Activated B cell treated with CpG ODN at 0.5 μM for 24 hours (primary cell): Measurements from ENCODE around the gene APOL6. TPM values are rescaled to one million over a fixed set of nuclear protein-coding genes. Genes with fewer than 3 reads are reported as not detected.

Experiments
- ATAC-seq: fragments of 200-7000 bp; cut with Tn5 transposase; one replicate; pipeline ENCODE4 v1.10.0; 2021; ENCODE audit warnings: low read depth, mild to moderate bottlenecking, moderate library complexity
- CTCF ChIA-PET: fragments of 350-600 bp; sonication (Branson Sonifier 250); formaldehyde crosslinking; loops from one replicate; lab custom pipeline; 2021; ENCODE audit warnings: antibody characterized with exemption; lab: Charles Lee
- POLR2A ChIA-PET: fragments of 350-600 bp; sonication (Branson Sonifier 250); formaldehyde crosslinking; loops from one replicate; lab custom pipeline; 2021; ENCODE audit warnings: antibody characterized with exemption; lab: Charles Lee
- DNase-seq: peaks from one replicate; pipeline ENCODE4 v3.0.0; 2022
- H3K27ac Mint-ChIP-seq: one replicate; pipeline ENCODE4 v1.8.0; 2020; ENCODE audit warnings: mixed read lengths
- H3K27me3 Mint-ChIP-seq: one replicate; pipeline ENCODE4 v1.8.0; 2021; ENCODE audit warnings: mixed read lengths
- H3K36me3 Mint-ChIP-seq: one replicate; pipeline ENCODE4 v1.8.0; 2021; ENCODE audit warnings: low read depth, mixed read lengths
- H3K4me1 Mint-ChIP-seq: one replicate; pipeline ENCODE4 v1.8.0; 2021; ENCODE audit warnings: mixed read lengths
- H3K4me3 Mint-ChIP-seq: one replicate; pipeline ENCODE4 v1.8.0; 2020; ENCODE audit warnings: mild to moderate bottlenecking, mixed read lengths
- H3K9me3 Mint-ChIP-seq: one replicate; pipeline ENCODE4 v1.8.0; 2020; ENCODE audit warnings: mixed read lengths
- intact Hi-C: fragments of 100-400 bp; cut with micrococcal nuclease; formaldehyde crosslinking; loops from one replicate; pipeline ENCODE4 v1.15.1; 2024
- total RNA-seq: library from RNA; stranded (reverse); gene quantifications from 2 replicates; pipeline ENCODE4 v1.2.3, GENCODE V29; 2022
- TF ChIP-seq, protein P1 (sequence below): fragments of 200-600 bp; IDR thresholded peaks from one replicate; pipeline ENCODE4 v1.8.0; 2022; ENCODE audit warnings: antibody characterized with exemption, mild to moderate bottlenecking

Gene APOL6
- total RNA-seq, 1 donor from 2014 or later = 7.7 TPM

DNA sequence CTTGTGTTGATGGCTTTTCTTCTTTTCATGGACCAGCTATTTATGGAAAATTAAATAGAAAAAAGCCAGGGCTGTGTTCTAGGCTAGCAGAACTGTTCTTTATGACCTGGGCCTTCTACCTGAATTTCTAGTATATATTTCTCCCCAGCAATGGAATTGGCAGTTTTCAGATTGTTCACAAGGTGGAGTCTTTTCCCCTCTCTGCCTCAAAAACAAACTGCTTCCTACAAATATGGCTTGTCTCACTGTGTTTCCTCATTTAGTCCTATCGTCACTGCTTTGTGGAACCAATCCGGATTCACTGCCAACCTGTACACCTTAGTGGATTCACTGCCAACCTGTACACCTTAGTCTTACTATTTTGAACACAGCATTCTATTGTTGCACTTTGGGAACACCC is 64.4 kb downstream of the APOL6 start:
- H3K27ac Mint-ChIP-seq = no peak overlapping the region
- DNase-seq (no peak), ATAC-seq (no peak)
- no peak overlapping the region for H3K4me3 Mint-ChIP-seq
- peaks cover 22% of the 10 kb centered on the region for H3K27me3 Mint-ChIP-seq
- peaks cover 5% of the 10 kb centered on the region for H3K9me3 Mint-ChIP-seq
- no peaks in the 10 kb centered on the region for H3K36me3 Mint-ChIP-seq
- no peaks in the 10 kb centered on the region for H3K4me1 Mint-ChIP-seq
- intact Hi-C loops = loop anchor here (10.0 kb wide), 1 partner anchor 412 kb away; no protein-coding TSS in a partner anchor
- ChIA-PET CTCF (no interaction called here), POLR2A (no interaction called here)
- TF ChIP-seq, protein P1, sequence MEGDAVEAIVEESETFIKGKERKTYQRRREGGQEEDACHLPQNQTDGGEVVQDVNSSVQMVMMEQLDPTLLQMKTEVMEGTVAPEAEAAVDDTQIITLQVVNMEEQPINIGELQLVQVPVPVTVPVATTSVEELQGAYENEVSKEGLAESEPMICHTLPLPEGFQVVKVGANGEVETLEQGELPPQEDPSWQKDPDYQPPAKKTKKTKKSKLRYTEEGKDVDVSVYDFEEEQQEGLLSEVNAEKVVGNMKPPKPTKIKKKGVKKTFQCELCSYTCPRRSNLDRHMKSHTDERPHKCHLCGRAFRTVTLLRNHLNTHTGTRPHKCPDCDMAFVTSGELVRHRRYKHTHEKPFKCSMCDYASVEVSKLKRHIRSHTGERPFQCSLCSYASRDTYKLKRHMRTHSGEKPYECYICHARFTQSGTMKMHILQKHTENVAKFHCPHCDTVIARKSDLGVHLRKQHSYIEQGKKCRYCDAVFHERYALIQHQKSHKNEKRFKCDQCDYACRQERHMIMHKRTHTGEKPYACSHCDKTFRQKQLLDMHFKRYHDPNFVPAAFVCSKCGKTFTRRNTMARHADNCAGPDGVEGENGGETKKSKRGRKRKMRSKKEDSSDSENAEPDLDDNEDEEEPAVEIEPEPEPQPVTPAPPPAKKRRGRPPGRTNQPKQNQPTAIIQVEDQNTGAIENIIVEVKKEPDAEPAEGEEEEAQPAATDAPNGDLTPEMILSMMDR = no peak

DNA sequence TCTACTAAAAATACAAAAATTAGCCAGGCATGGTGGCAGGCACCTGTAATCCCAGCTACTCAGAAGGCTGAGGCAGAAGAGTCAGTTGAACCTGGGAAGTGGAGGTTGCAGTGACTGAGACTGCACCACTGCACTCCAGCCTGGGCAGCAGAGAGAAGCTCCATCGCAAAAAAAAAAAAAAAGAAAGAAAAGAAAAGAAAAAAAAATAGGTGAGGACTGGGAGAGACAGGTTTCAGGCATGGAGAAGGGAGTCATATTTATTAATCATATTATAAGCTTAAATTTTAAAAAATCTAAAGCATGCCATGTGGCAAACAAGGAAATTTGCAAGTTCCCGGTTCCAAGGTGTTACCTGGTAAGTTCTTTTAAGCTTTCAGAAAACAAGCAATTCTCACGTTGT is 69.3 kb downstream of the APOL6 start, which contains the start of gene APOL5:
Gene APOL5 (plus strand): TSS at position 301 of the 400 bp plus-strand sequence. CDS start 0 bp downstream, at position 301.
- H3K4me1 Mint-ChIP-seq = no peaks in the 10 kb centered on the region
- CTCF ChIA-PET = no interaction called here
- ATAC-seq (no peak), DNase-seq (no peak)
- peaks cover 5% of the 10 kb centered on the region for H3K9me3 Mint-ChIP-seq
- no peaks in the 10 kb centered on the region for H3K36me3 Mint-ChIP-seq
- intact Hi-C loops = loop anchor here (10.0 kb wide), 1 partner anchor 407 kb away; no protein-coding TSS in a partner anchor
- peaks cover 26% of the 10 kb centered on the region for H3K27me3 Mint-ChIP-seq
- POLR2A ChIA-PET = no interaction called here
- H3K27ac Mint-ChIP-seq = no peak within 1 kb of the TSS
- H3K4me3 Mint-ChIP-seq = no peak within 1 kb of the TSS
- TF ChIP-seq, protein P1 = no peak

Other genes with a start within 250 kb of the APOL6 start
- 176 and 178 TPM in 2 replicates for gene MCM5, start 248.3 kb upstream of the APOL6 start, total RNA-seq
- gene RASD2, start 107.6 kb upstream of the APOL6 start, total RNA-seq = not detected in 2 replicates
- not detected in 2 replicates for gene MB, start 31.1 kb upstream of the APOL6 start, total RNA-seq
- not detected in 2 replicates for gene APOL5, start 69.4 kb downstream of the APOL6 start, total RNA-seq